ENCODE measurements around the gene HPCAL1. TPM values are rescaled to one million over a fixed set of nuclear protein-coding genes. Genes with fewer than 3 reads are reported as not detected.

HPCAL1 gene
- total RNA-seq, 4 donors from 2014 or later: 29.0 to 56.7 (median 34.5) TPM

DNA sequence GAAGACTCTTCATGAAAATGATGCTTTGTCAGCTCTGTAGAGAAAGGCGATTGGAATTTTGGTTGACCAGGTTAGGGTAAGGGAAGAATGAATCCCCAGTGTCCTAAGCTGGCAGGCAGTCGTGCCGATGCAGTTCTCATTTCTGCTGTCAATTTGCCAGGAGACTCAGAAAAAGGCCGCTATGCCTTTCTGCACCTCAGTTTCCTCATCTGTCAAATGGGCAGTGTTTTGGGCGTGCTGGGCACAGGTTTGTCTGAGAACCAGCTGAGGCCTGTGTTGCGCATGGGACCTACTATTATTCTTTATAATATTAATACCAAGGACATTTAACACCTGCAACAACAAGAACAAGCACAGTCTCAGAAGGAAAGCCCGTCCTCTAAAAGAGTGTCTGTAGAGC is 50.3 kb downstream of the HPCAL1 start:
- Histone ChIP-seq H3K27me3 (no peaks in the 10 kb centered on the region), H3K4me1 (no peaks in the 10 kb centered on the region), H3K9me3 (no peaks in the 10 kb centered on the region), H3K36me3 (peaks cover 0 to 12% (median 0%) of the 10 kb centered on the region in 3 donors), H3K4me3 (no peak overlapping the region), H3K27ac (no peak overlapping the region)
- TF ChIP-seq EP300 (IDR thresholded peaks at IDR 0.05) (no peak), POLR2A (IDR thresholded peaks at IDR 0.05) (no peak)
- TF ChIP-seq, protein P1, sequence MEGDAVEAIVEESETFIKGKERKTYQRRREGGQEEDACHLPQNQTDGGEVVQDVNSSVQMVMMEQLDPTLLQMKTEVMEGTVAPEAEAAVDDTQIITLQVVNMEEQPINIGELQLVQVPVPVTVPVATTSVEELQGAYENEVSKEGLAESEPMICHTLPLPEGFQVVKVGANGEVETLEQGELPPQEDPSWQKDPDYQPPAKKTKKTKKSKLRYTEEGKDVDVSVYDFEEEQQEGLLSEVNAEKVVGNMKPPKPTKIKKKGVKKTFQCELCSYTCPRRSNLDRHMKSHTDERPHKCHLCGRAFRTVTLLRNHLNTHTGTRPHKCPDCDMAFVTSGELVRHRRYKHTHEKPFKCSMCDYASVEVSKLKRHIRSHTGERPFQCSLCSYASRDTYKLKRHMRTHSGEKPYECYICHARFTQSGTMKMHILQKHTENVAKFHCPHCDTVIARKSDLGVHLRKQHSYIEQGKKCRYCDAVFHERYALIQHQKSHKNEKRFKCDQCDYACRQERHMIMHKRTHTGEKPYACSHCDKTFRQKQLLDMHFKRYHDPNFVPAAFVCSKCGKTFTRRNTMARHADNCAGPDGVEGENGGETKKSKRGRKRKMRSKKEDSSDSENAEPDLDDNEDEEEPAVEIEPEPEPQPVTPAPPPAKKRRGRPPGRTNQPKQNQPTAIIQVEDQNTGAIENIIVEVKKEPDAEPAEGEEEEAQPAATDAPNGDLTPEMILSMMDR (IDR thresholded peaks at IDR 0.05): no peak
- no peak for DNase-seq (ENCODE audit: low spot score in 2 of 2)
- 87 to 96% methylated on average over 7 of the region's 7 CpGs for WGBS, 2 donors

- Histone ChIP-seq H3K9me3 (no peaks in the 10 kb centered on the region), H3K27me3 (no peaks in the 10 kb centered on the region), H3K4me1 (no peaks in the 10 kb centered on the region), H3K27ac (no peak overlapping the region), H3K4me3 (no peak overlapping the region), H3K36me3 (peaks cover 0 to 12% (median 0%) of the 10 kb centered on the region in 3 donors)
- TF ChIP-seq EP300 (IDR thresholded peaks at IDR 0.05) (no peak), POLR2A (IDR thresholded peaks at IDR 0.05) (no peak)
- TF ChIP-seq, protein P1 (IDR thresholded peaks at IDR 0.05): no peak
- no peak for DNase-seq (ENCODE audit: low spot score in 2 of 2)
- 88 to 90% methylated on average over 9 of the region's 9 CpGs for WGBS, 2 donors
Observed at GRCh38 chr2:10353931-10354330, 51.2 kb downstream of the HPCAL1 start.

- Histone ChIP-seq H3K4me1 (no peaks in the 10 kb centered on the region), H3K27ac (no peak overlapping the region), H3K9me3 (no peaks in the 10 kb centered on the region), H3K4me3 (no peak overlapping the region), H3K27me3 (no peaks in the 10 kb centered on the region), H3K36me3 (peaks cover 0 to 16% (median 0%) of the 10 kb centered on the region in 3 donors)
- 83 to 89% methylated on average over 10 of the region's 10 CpGs for WGBS, 2 donors
- no peak for DNase-seq (ENCODE audit: low spot score in 2 of 2)
- no peak for TF ChIP-seq POLR2A (IDR thresholded peaks at IDR 0.05)
- TF ChIP-seq, protein P1 (IDR thresholded peaks at IDR 0.05): no peak
- TF ChIP-seq EP300 (IDR thresholded peaks at IDR 0.05): no peak
Observed at GRCh38 chr2:10354399-10354798, 51.7 kb downstream of the HPCAL1 start.

DNA sequence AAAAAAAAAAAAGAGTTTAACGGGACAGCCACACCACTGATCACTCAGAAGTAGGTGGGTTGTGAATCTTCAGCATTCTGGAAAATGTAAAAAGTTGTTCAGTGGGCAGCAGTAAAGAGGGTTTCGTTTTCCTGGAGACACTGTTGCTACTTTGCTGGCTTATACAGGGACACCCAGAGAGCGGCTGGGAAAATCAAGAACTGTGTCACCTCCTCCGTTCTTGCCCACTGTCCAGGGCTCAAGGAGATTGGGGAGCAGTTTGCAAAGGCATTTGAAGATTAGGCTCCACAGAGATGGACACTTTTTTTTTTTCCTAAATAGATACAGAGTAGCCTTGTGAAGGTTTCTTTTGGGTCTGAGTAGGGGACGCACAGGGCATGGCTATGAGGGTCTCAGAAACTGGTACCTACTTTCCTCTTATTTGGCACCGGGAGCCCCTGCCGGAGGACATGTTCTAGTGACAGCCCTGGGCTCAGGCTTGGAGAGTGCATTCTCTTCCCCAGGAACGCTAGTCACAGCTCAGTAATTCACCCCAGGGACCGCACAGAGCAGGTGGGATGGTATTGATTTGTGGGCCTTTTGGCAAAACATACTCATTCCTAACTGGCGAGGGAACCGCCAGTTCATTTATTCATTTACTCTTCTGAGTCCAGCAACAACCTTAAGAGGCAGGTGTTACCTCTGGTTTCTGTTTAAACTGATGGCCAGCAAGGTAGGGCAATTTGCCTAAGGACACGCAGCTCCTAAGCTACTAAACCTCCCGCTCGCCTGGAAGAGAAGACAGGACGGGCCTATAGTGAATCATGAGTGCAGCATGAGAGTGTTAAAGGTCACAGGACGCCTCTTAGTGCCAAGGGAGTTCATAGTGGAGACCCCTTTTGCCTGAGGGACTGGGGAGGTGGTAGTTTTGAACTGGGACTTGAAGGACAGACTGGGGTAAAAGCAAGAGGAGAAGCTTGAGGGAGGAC is 53.1 kb downstream of the HPCAL1 start:
- no peaks in the 10 kb centered on the region for H3K9me3 ChIP-seq
- no peak for DNase-seq (ENCODE audit: low spot score in 2 of 2)
- no peak overlapping the region for H3K27ac ChIP-seq
- peaks cover 0 to 23% (median 0%) of the 10 kb centered on the region in 3 donors for H3K36me3 ChIP-seq
- no peaks in the 10 kb centered on the region for H3K27me3 ChIP-seq
- TF ChIP-seq POLR2A (IDR thresholded peaks at IDR 0.05) (no peak), EP300 (IDR thresholded peaks at IDR 0.05) (no peak)
- TF ChIP-seq, protein P1 (IDR thresholded peaks at IDR 0.05): no peak
- no peak overlapping the region for H3K4me3 ChIP-seq
- 91 to 93% methylated on average over 16 of the region's 16 CpGs for WGBS, 2 donors
- H3K4me1 ChIP-seq: peaks cover 0 to 4% (median 0%) of the 10 kb centered on the region in 4 donors

DNA sequence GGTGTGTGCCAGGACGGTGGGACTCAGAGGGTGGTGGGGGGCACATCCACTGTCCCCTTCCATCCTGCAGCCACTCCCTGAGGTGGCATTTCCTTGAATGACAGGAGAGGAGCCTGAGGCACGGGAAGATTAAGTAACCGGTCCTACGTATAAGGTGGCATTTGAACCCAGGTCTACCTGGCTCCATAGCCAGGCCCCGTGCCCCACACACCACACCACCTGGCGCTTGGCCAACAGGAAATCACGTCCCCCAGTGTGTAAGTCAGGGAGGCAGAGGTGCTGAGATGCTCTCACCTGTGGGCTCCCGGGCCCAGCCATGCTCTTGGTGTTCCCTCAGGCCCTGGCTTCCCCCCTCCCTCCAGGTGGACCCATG is 53.7 kb downstream of the HPCAL1 start:
- no peak overlapping the region for H3K4me3 ChIP-seq
- H3K9me3 ChIP-seq: no peaks in the 10 kb centered on the region
- peaks cover 0 to 7% (median 0%) of the 10 kb centered on the region in 4 donors for H3K4me1 ChIP-seq
- WGBS, 2 donors: 85 to 90% methylated on average over 7 to 8 of the region's 8 CpGs
- H3K27ac ChIP-seq: no peak overlapping the region
- no peak for TF ChIP-seq EP300 (IDR thresholded peaks at IDR 0.05)
- TF ChIP-seq POLR2A (IDR thresholded peaks at IDR 0.05): no peak
- TF ChIP-seq, protein P1 (IDR thresholded peaks at IDR 0.05): no peak
- no peak for DNase-seq (ENCODE audit: low spot score in 2 of 2)
- H3K27me3 ChIP-seq: no peaks in the 10 kb centered on the region
- H3K36me3 ChIP-seq: peaks cover 0 to 23% (median 0%) of the 10 kb centered on the region in 3 donors

All from tibial nerve (tissue), 4 donors.